Measurements from ENCODE around the gene WDR7. TPM values are rescaled to one million over a fixed set of nuclear protein-coding genes. Genes with fewer than 3 reads are reported as not detected.

The WDR7 gene
- total and polyA plus RNA-seq, 10 of the 15 experiments (the other 5 are each of a cell fraction or from before 2014, with no cell fraction given) = 2.8 to 16.5 (median 11.7) TPM

- no peak for TF ChIP-seq CUX1 (IDR thresholded peaks at IDR 0.05; ENCODE audit: insufficient replicate concordance, low read depth, low read length)
- no peak for TF ChIP-seq CBFB (IDR thresholded peaks at IDR 0.05; ENCODE audit: low read depth)
- no peak for TF ChIP-seq MXI1 (IDR thresholded peaks at IDR 0.05; ENCODE audit: low read depth, low read length)
- TF ChIP-seq KLF5 (IDR thresholded peaks at IDR 0.05; ENCODE audit: partially characterized antibody) = no peak
- no peak for TF ChIP-seq ZBTB11 (CRISPR knock-in tag; IDR thresholded peaks at IDR 0.05)
Observed at GRCh38 chr18:56639571-56639970, 11.6 kb upstream of the WDR7 start (continued).
